Endothelial cell (in vitro differentiated cells): ENCODE measurements around the gene ANO6. TPM values are rescaled to one million over a fixed set of nuclear protein-coding genes. Genes with fewer than 3 reads are reported as not detected.

ENCODE experiments used
- DNase-seq: peaks from one replicate; pipeline ENCODE4 v3.0.0; 2021; ENCODE audit warnings: low spot score
- H3K27ac Mint-ChIP-seq: one replicate; pipeline ENCODE4 v1.8.0; 2021; ENCODE audit warnings: mixed read lengths, inconsistent platforms; ENCODE audit not compliant: unreplicated experiment
- H3K27me3 Mint-ChIP-seq: one replicate; pipeline ENCODE4 v1.8.0; 2021; ENCODE audit warnings: mild to moderate bottlenecking, moderate library complexity, mixed read lengths, inconsistent platforms; ENCODE audit not compliant: unreplicated experiment
- H3K36me3 Mint-ChIP-seq: one replicate; pipeline ENCODE4 v1.8.0; 2021; ENCODE audit warnings: mild to moderate bottlenecking, low read depth, mixed read lengths, inconsistent platforms; ENCODE audit not compliant: unreplicated experiment
- H3K4me1 Mint-ChIP-seq: one replicate; pipeline ENCODE4 v1.8.0; 2021; ENCODE audit warnings: mild to moderate bottlenecking, mixed read lengths, inconsistent platforms; ENCODE audit not compliant: unreplicated experiment
- H3K4me3 Mint-ChIP-seq: one replicate; pipeline ENCODE4 v1.8.0; 2021; ENCODE audit warnings: mild to moderate bottlenecking, mixed read lengths, inconsistent platforms; ENCODE audit not compliant: unreplicated experiment
- H3K9me3 Mint-ChIP-seq: one replicate; pipeline ENCODE4 v1.8.0; 2021; ENCODE audit warnings: mixed read lengths, inconsistent platforms; ENCODE audit not compliant: unreplicated experiment
- total RNA-seq: library from RNA; stranded (reverse); fragmentation: NEBNext Ultra II Directional; extraction: Animal tissue kit (Norgen Biotek cat#: 25700); gene quantifications from one replicate; pipeline ENCODE4 v1.2.1, GENCODE V29; 2021; ENCODE audit not compliant: unreplicated experiment
- TF ChIP-seq, protein P1 (sequence below): fragments of 200-600 bp; sonication (generic); IDR thresholded peaks from one replicate; pipeline ENCODE4 v1.5.0; 2021; ENCODE audit warnings: antibody characterized with exemption; ENCODE audit not compliant: unreplicated experiment

The ANO6 gene
- total RNA-seq, 1 donor from 2014 or later, result 50.8 TPM

- no peak overlapping the region for H3K4me3 Mint-ChIP-seq
- DNase-seq, result no peak
- no peaks in the 10 kb centered on the region for H3K36me3 Mint-ChIP-seq
- H3K9me3 Mint-ChIP-seq, result no peaks in the 10 kb centered on the region
- H3K4me1 Mint-ChIP-seq, result peaks cover 8% of the 10 kb centered on the region
- no peak overlapping the region for H3K27ac Mint-ChIP-seq
- H3K27me3 Mint-ChIP-seq, result peaks cover 3% of the 10 kb centered on the region
- TF ChIP-seq, protein P1, sequence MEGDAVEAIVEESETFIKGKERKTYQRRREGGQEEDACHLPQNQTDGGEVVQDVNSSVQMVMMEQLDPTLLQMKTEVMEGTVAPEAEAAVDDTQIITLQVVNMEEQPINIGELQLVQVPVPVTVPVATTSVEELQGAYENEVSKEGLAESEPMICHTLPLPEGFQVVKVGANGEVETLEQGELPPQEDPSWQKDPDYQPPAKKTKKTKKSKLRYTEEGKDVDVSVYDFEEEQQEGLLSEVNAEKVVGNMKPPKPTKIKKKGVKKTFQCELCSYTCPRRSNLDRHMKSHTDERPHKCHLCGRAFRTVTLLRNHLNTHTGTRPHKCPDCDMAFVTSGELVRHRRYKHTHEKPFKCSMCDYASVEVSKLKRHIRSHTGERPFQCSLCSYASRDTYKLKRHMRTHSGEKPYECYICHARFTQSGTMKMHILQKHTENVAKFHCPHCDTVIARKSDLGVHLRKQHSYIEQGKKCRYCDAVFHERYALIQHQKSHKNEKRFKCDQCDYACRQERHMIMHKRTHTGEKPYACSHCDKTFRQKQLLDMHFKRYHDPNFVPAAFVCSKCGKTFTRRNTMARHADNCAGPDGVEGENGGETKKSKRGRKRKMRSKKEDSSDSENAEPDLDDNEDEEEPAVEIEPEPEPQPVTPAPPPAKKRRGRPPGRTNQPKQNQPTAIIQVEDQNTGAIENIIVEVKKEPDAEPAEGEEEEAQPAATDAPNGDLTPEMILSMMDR, result no peak
Measured at GRCh38 chr12:45186762-45187161, 29.1 kb upstream of the ANO6 start.

DNA sequence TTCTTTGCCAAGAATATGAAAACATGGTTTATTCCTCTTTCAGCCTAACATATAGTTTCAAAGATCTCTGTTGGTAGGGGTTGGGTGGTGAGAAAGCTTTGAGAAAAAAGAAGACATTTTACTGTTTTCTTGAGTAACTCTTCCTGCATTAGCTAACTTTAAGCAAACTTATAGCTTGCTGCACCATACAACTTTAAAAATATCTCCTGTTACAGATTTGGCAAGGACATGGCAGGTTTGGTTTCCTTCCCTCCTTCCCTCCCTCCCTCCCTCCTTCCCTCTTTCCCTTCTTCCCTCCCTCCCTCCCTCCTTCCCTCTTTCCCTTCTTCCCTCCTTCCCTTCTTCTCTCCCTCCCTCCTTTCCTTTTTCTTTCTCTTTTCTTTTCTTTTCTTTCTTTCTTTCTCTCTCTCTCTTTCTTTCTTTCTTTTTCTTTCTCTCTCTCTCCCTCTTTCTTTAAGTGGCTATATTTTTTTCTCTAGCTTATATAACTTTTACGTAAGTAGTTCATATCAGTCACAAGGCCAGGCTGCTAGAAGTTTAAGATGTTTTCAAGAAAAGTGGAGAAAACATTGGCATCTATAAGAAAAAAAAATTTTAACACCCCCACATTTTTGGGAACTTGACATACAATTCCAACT lies 26.0 kb upstream of the ANO6 start:
- Mint-ChIP-seq H3K4me1 (peaks cover 8% of the 10 kb centered on the region), H3K36me3 (no peaks in the 10 kb centered on the region), H3K9me3 (no peaks in the 10 kb centered on the region), H3K4me3 (no peak overlapping the region), H3K27ac (no peak overlapping the region), H3K27me3 (peaks cover 3% of the 10 kb centered on the region)
- no peak for DNase-seq
- TF ChIP-seq, protein P1, result no peak

- H3K27me3 Mint-ChIP-seq, result peaks cover 3% of the 10 kb centered on the region
- no peak overlapping the region for H3K27ac Mint-ChIP-seq
- peaks cover 8% of the 10 kb centered on the region for H3K4me1 Mint-ChIP-seq
- DNase-seq, result no peak
- TF ChIP-seq, protein P1, result no peak
- H3K36me3 Mint-ChIP-seq, result no peaks in the 10 kb centered on the region
- H3K4me3 Mint-ChIP-seq, result no peak overlapping the region
- H3K9me3 Mint-ChIP-seq, result no peaks in the 10 kb centered on the region
Measured at GRCh38 chr12:45191239-45191638, 24.7 kb upstream of the ANO6 start.

GRCh38 chr12:45192707-45193106 lies 23.2 kb upstream of the ANO6 start:
- Mint-ChIP-seq H3K4me1 (peaks cover 8% of the 10 kb centered on the region), H3K27ac (no peak overlapping the region), H3K36me3 (no peaks in the 10 kb centered on the region), H3K9me3 (no peaks in the 10 kb centered on the region), H3K4me3 (no peak overlapping the region), H3K27me3 (peaks cover 3% of the 10 kb centered on the region)
- TF ChIP-seq, protein P1, result no peak
- no peak for DNase-seq

DNA sequence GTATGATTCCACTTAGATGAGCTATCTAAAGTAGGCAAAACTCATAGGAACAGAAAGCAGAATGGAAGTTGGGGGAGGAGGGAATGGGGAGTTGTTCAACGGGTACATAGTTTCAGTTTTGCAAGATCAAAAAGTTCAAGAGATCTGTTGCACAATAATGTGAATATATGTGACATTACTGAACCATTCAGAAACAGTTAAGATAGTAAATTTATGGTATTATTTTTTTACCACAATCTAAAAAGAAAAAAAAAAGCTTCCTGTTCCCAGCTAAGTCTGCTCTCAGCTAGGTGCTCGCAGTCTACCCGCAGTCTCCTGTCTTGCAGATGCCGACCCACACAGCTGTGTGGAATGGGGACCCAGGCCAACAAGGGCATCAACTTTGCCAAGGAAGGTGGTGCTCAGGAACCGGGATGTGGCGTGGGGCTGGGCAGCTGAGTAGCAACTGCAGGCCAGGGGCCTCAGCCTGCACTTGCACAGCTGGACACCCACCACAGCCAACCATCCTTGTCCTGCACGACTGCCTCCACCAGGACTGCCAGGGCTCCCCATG lies 15.3 kb upstream of the ANO6 start:
- no peak overlapping the region for H3K4me3 Mint-ChIP-seq
- no peaks in the 10 kb centered on the region for H3K36me3 Mint-ChIP-seq
- H3K9me3 Mint-ChIP-seq, result no peaks in the 10 kb centered on the region
- TF ChIP-seq, protein P1, result no peak
- H3K27me3 Mint-ChIP-seq, result peaks cover 2% of the 10 kb centered on the region
- no peaks in the 10 kb centered on the region for H3K4me1 Mint-ChIP-seq
- DNase-seq, result no peak
- H3K27ac Mint-ChIP-seq, result no peak overlapping the region
